ENCODE data around the gene MTRR. TPM values are rescaled to one million over a fixed set of nuclear protein-coding genes. Genes with fewer than 3 reads are reported as not detected.

Gene MTRR
- 141 and 235 TPM in 2 replicates for total RNA-seq (2011; cell fraction: chromatin; rRNA removed; ENCODE audit: low replicate concordance)
- total RNA-seq (2011; cell fraction: nucleolus; rRNA removed) = 69.2 and 85.0 TPM in 2 replicates
- 104 and 110 TPM in 2 replicates for total RNA-seq (2011; cell fraction: nucleoplasm; rRNA removed)
- total RNA-seq (2014; rRNA removed) (38.4 and 39.3 TPM in 2 replicates), total RNA-seq (2014; rRNA removed; fragmentation: Illumina TruSeq; extraction: Trizol) (59.0 and 65.1 TPM in 2 replicates), total RNA-seq (2015; rRNA removed; fragmentation: Illumina TruSeq; extraction: Trizol) (65.0 and 68.0 TPM in 2 replicates), total RNA-seq (2021) (69.6 and 73.5 TPM in 2 replicates), polyA plus RNA-seq (2011; rRNA removed) (70.9 and 75.8 TPM in 2 replicates), polyA plus RNA-seq (2014; fragmentation: Illumina TruSeq; extraction: Trizol) (65.0 and 84.6 TPM in 2 replicates), polyA plus RNA-seq (2014; fragmentation: Nextera tagmentation; extraction: Ambion mirVana) (10 to 100 TPM; 40.4 to 59.4 TPM), polyA plus RNA-seq (2014; rRNA removed) (66.2 and 76.1 TPM in 2 replicates), polyA minus RNA-seq (2011; rRNA and poly(A)+ RNA removed) (153 and 189 TPM in 2 replicates), Bru-seq, nascent RNA (percentile 93 among the genes with signal in this experiment), BruChase-seq, experiment 1, labeled RNA remaining after a 2-hour chase (percentile 95 among the genes with signal in this experiment), BruChase-seq, experiment 2, labeled RNA remaining after a 6-hour chase (percentile 95 among the genes with signal in this experiment)
- 48.4 and 56.6 TPM in 2 replicates for polyA plus RNA-seq (2011; cell fraction: cytosol; rRNA removed)
- polyA plus RNA-seq (2011; cell fraction: nucleus; rRNA removed) = 220 and 222 TPM in 2 replicates
- polyA plus RNA-seq (2012) = 25.4 and 48.8 TPM in 2 replicates
- polyA minus RNA-seq (2011; cell fraction: cytosol; rRNA and poly(A)+ RNA removed) = 30.7 and 53.2 TPM in 2 replicates
- 180 and 255 TPM in 2 replicates for polyA minus RNA-seq (2011; cell fraction: nucleus; rRNA and poly(A)+ RNA removed)
- long read RNA-seq, experiment 1, transcript MTRR-202 (15 exons, 3,215 nt) = major isoform, 11 of 88 reads
- long read RNA-seq, experiment 1, partial matches to known transcripts = 35 of 88 reads
- long read RNA-seq, experiment 1, other reads (novel, unspliced or antisense) = 37 of 88 reads
- long read RNA-seq, experiment 2, partial matches to known transcripts = 12 of 14 reads
- long read RNA-seq, experiment 2, other reads (novel, unspliced or antisense) = 2 of 14 reads
- long read RNA-seq, experiment 3, partial matches to known transcripts = 3 of 14 reads
- long read RNA-seq, experiment 3, other reads (novel, unspliced or antisense) = 6 of 14 reads

GRCh38 chr5:7868773-7869473, at the start of gene MTRR, which contains the start of gene FASTKD3:
TSS of gene MTRR (plus strand) at chr5:7869148. CDS start at chr5:7870795, 1,647 bp downstream.
TSS of gene FASTKD3 (minus strand) at chr5:7869031. CDS start at chr5:7868083, 948 bp downstream.
- CTCF ChIA-PET (ENCODE audit: low intra/inter-chr PET ratio) = no interaction called here
- H3K27ac ChIP-seq (ENCODE audit: extremely low read depth, low read depth, low read length) = peak within 1 kb of the TSS; percentile 77
- peaks cover 16% of the 10 kb centered on the region for H4K20me1 ChIP-seq (replicated peaks; ENCODE audit: control insufficient read depth, insufficient read depth, low read length)
- in situ Hi-C loops (cut with MboI) = no loop called here
- peak within 1 kb of the TSS; percentile 93 for H3K4me3 ChIP-seq
- intact Hi-C loops (cut with micrococcal nuclease) = no loop called here
- POLR2A ChIA-PET = interaction anchor here (0.6 to 2.2 kb wide), 9 partner anchors 9 to 1346 kb away, joined by 3 to 11 read pairs (median 4); no protein-coding TSS in a partner anchor
- no peaks in the 10 kb centered on the region for H3K27me3 ChIP-seq (ENCODE audit: control insufficient read depth in 2 of 2, insufficient read depth in 2 of 2, low read length in 2 of 2)
- WGBS (ENCODE audit: insufficient coverage, low coverage, missing lambda C conversion rate) = under 1% methylated on average over 64 of the region's 83 CpGs
- peaks cover 69% of the 10 kb centered on the region for H3K36me3 ChIP-seq (ENCODE audit: control insufficient read depth, insufficient read depth, low read length)
- H3K79me2 ChIP-seq (ENCODE audit: control insufficient read depth, insufficient read depth, low read length) = peaks cover 90% of the 10 kb centered on the region
- peak; percentile 90 for FAIRE-seq
- peaks cover 3% of the 10 kb centered on the region for H3K9me1 ChIP-seq (ENCODE audit: control insufficient read depth, insufficient read depth, low read length)
- BruUV-seq (replicated peaks) = no TSS peak
- peak; percentile 100 for ATAC-seq
- peaks cover 6 to 20% of the 10 kb centered on the region in 2 experiments; a peak in 4 of 5 replicates for H3K4me1 ChIP-seq (replicated peaks in 1 of 2; ENCODE audit: control insufficient read depth in 2 of 2, insufficient read depth in 2 of 2, low read length in 2 of 2)
- H2AFZ ChIP-seq (ENCODE audit: low read depth, low read length) = peak within 1 kb of the TSS; percentile 87
- no peaks in the 10 kb centered on the region for H3K9me3 ChIP-seq (replicated peaks; ENCODE audit: control insufficient read depth, insufficient read depth, low read depth, low read length)
- peak within 1 kb of the TSS; percentile 95 for H3K4me2 ChIP-seq (ENCODE audit: insufficient read depth, low read length)
- H3K9ac ChIP-seq (ENCODE audit: insufficient read depth in 1 of 2, low read depth in 2 of 2, low read length in 2 of 2) = peak within 1 kb of the TSS; percentile 83 to 96
- DNase-seq (ENCODE audit: extremely low read depth in 1 of 4, low spot score in 3 of 4) = peak; percentile 97 to 98 (median 98)
- TF ChIP-seq ADNP (tag; IDR thresholded peaks at IDR 0.05) (no peak), NKRF (IDR thresholded peaks at IDR 0.05; ENCODE audit: borderline replicate concordance) (peak; percentile 70; the same call in 1 of the 2 replicates), SP2 (IDR thresholded peaks at IDR 0.05; ENCODE audit: extremely low read depth, low read depth, low read length, poor library complexity, severe bottlenecking) (peak; percentile 74), TEAD4 (IDR thresholded peaks at IDR 0.05; ENCODE audit: low read length) (no peak), TEAD4 (CRISPR knock-in tag; IDR thresholded peaks at IDR 0.05; ENCODE audit: borderline replicate concordance) (no peak), SIN3A (IDR thresholded peaks at IDR 0.05; ENCODE audit: borderline replicate concordance in 2 of 2, control insufficient read depth in 1 of 2, low read depth in 2 of 2, low read length in 2 of 2) (peak; percentile 4 to 74; a peak in 2 of 4 replicates), MYBL2 (IDR thresholded peaks at IDR 0.05; ENCODE audit: low read depth) (no peak), MYBL2 (CRISPR knock-in tag; IDR thresholded peaks at IDR 0.05; ENCODE audit: borderline replicate concordance) (no peak), ZKSCAN3 (CRISPR knock-in tag; IDR thresholded peaks at IDR 0.05) (no peak), POLR2AphosphoS2 (IDR thresholded peaks at IDR 0.05; ENCODE audit: low read length) (no peak), POLR2G (IDR thresholded peaks at IDR 0.05; ENCODE audit: low read depth, low read length) (peak; percentile 97)

All from K562 (cell line).